ENCODE data around the gene FAM210A.

GRCh38 chr18:13619505-13620205 lies 106.7 kb downstream of the FAM210A start:
- TF ChIP-seq CTCF (optimal IDR thresholded peaks at IDR 0.05 in 1 of 3, IDR thresholded peaks at IDR 0.05 in 1 of 3, conservative IDR thresholded peaks at IDR 0.05 in 1 of 3; ENCODE audit: extremely low read depth in 1 of 3, insufficient read depth in 2 of 3, low read length in 3 of 3) (no peak), EZH2 (IDR thresholded peaks at IDR 0.05; ENCODE audit: low read length) (no peak)

Data from keratinocyte (primary cell).